Mucosa of rectum (tissue), 2 donors: ENCODE data around the gene GALP.

ENCODE experiments used
- H3K27ac ChIP-seq, 2 donors: one replicate each; pipeline ENCODE4 v1.7.0; 2013; ENCODE audit warnings: inconsistent platforms in 2 of 2, low read depth in 2 of 2, low read length in 2 of 2
- H3K27me3 ChIP-seq, 2 donors: one replicate each; pipeline ENCODE4 v1.7.0; 2013; ENCODE audit warnings: low read length in 2 of 2; ENCODE audit not compliant: control insufficient read depth in 2 of 2, insufficient read depth in 2 of 2
- H3K36me3 ChIP-seq, 2 donors: one replicate each; pipeline ENCODE4 v1.7.0; 2013; ENCODE audit warnings: low read length in 2 of 2; ENCODE audit not compliant: control insufficient read depth in 2 of 2, insufficient read depth in 2 of 2
- H3K4me1 ChIP-seq, 2 donors: one replicate each; pipeline ENCODE4 v1.7.0; 2013; ENCODE audit warnings: low read length in 2 of 2, mild to moderate bottlenecking in 1 of 2; ENCODE audit not compliant: control insufficient read depth in 2 of 2, insufficient read depth in 2 of 2
- H3K4me3 ChIP-seq, 2 donors: one replicate each; pipeline ENCODE4 v1.7.0; 2013; ENCODE audit warnings: low read length in 2 of 2
- H3K9ac ChIP-seq, 2 donors: one replicate each; pipeline ENCODE4 v1.7.0; 2013; ENCODE audit warnings: low read length in 2 of 2, low read depth in 1 of 2, mild to moderate bottlenecking in 1 of 2
- H3K9me3 ChIP-seq, 2 donors: one replicate each; pipeline ENCODE4 v1.7.0; 2013; ENCODE audit warnings: low read length in 2 of 2; ENCODE audit not compliant: control insufficient read depth in 2 of 2
- donor health status: healthy.
- donor health status: Normal muscosa, but diverticular disease.

GALP gene

GRCh38 chr19:56139847-56140582 is 35.8 kb upstream of the GALP start:
- Histone ChIP-seq H3K27me3 (no peaks in the 10 kb centered on the region), H3K27ac (peak overlapping the region; percentile 80 to 87), H3K4me3 (peak overlapping the region; percentile 77 to 80), H3K9ac (peak overlapping the region; percentile 75 to 81), H3K4me1 (peaks cover 29 to 33% of the 10 kb centered on the region in 2 donors), H3K36me3 (no peaks in the 10 kb centered on the region), H3K9me3 (no peaks in the 10 kb centered on the region)

GRCh38 chr19:56140583-56141416 is 35.0 kb upstream of the GALP start, which contains the start of gene ZNF444:
Gene ZNF444, plus strand, starts transcription at chr19:56141287. Its CDS starts 5,625 bp downstream, at chr19:56146912.
- Histone ChIP-seq H3K27me3 (no peaks in the 10 kb centered on the region), H3K4me3 (peak within 1 kb of the TSS; percentile 77 to 80), H3K9me3 (no peaks in the 10 kb centered on the region), H3K27ac (peak within 1 kb of the TSS; percentile 80 to 87), H3K36me3 (no peaks in the 10 kb centered on the region), H3K4me1 (peaks cover 29 to 31% of the 10 kb centered on the region in 2 donors), H3K9ac (peak within 1 kb of the TSS; percentile 75 to 81)

GRCh38 chr19:56141417-56141993 is 34.3 kb upstream of the GALP start:
- Histone ChIP-seq H3K9ac (peak overlapping the region; percentile 60 to 75), H3K27ac (peak overlapping the region; percentile 80 to 87), H3K4me1 (peaks cover 29 to 31% of the 10 kb centered on the region in 2 donors), H3K9me3 (no peaks in the 10 kb centered on the region), H3K27me3 (no peaks in the 10 kb centered on the region), H3K36me3 (no peaks in the 10 kb centered on the region), H3K4me3 (peak overlapping the region; percentile 77 to 80)

GRCh38 chr19:56142087-56142787 is 33.6 kb upstream of the GALP start:
- peaks cover 29 to 31% of the 10 kb centered on the region in 2 donors for H3K4me1 ChIP-seq

GRCh38 chr19:56142897-56143434 is 32.8 kb upstream of the GALP start:
- H3K36me3 ChIP-seq = peaks cover 0 to 3% of the 10 kb centered on the region in 2 donors
- H3K9ac ChIP-seq = peak overlapping the region in 1 of 2 donors; percentile 52
- H3K27me3 ChIP-seq = no peaks in the 10 kb centered on the region
- H3K27ac ChIP-seq = peak overlapping the region; percentile 80 to 87
- H3K9me3 ChIP-seq = no peaks in the 10 kb centered on the region
- peak overlapping the region in 1 of 2 donors; percentile 80 for H3K4me3 ChIP-seq
- H3K4me1 ChIP-seq = peaks cover 26 to 29% of the 10 kb centered on the region in 2 donors

More at GRCh38 chr19:56142087-56142787, 33.6 kb upstream of the GALP start:
- no peaks in the 10 kb centered on the region for H3K9me3 ChIP-seq
- H3K27me3 ChIP-seq = no peaks in the 10 kb centered on the region
- peak overlapping the region; percentile 60 to 67 for H3K9ac ChIP-seq
- peaks cover 0 to 2% of the 10 kb centered on the region in 2 donors for H3K36me3 ChIP-seq
- peak overlapping the region; percentile 77 to 80 for H3K4me3 ChIP-seq
- H3K27ac ChIP-seq = peak overlapping the region; percentile 80 to 87

GRCh38 chr19:56144376-56144775 is 31.4 kb upstream of the GALP start:
- no peaks in the 10 kb centered on the region for H3K9me3 ChIP-seq
- no peak overlapping the region for H3K9ac ChIP-seq
- H3K27me3 ChIP-seq = no peaks in the 10 kb centered on the region
- H3K4me1 ChIP-seq = peaks cover 24 to 25% of the 10 kb centered on the region in 2 donors
- peaks cover 3 to 10% of the 10 kb centered on the region in 2 donors for H3K36me3 ChIP-seq
- no peak overlapping the region for H3K27ac ChIP-seq
- no peak overlapping the region for H3K4me3 ChIP-seq

- Histone ChIP-seq H3K27me3 (no peaks in the 10 kb centered on the region), H3K9me3 (no peaks in the 10 kb centered on the region), H3K4me1 (peaks cover 23% of the 10 kb centered on the region in 2 donors), H3K27ac (no peak overlapping the region), H3K9ac (no peak overlapping the region), H3K36me3 (peaks cover 3 to 14% of the 10 kb centered on the region in 2 donors), H3K4me3 (no peak overlapping the region)
Measured at GRCh38 chr19:56144831-56145230, 31.0 kb upstream of the GALP start.

- H3K27me3 ChIP-seq = no peaks in the 10 kb centered on the region
- H3K36me3 ChIP-seq = peaks cover 3 to 18% of the 10 kb centered on the region in 2 donors
- no peak overlapping the region for H3K9ac ChIP-seq
- H3K9me3 ChIP-seq = no peaks in the 10 kb centered on the region
- no peak overlapping the region for H3K4me3 ChIP-seq
- H3K27ac ChIP-seq = no peak overlapping the region
- H3K4me1 ChIP-seq = peaks cover 16 to 18% of the 10 kb centered on the region in 2 donors
Measured at GRCh38 chr19:56145698-56146097, 30.1 kb upstream of the GALP start.

GRCh38 chr19:56146904-56147303 is 28.9 kb upstream of the GALP start:
- Histone ChIP-seq H3K27me3 (no peaks in the 10 kb centered on the region), H3K27ac (no peak overlapping the region), H3K4me3 (no peak overlapping the region), H3K9ac (no peak overlapping the region), H3K9me3 (no peaks in the 10 kb centered on the region), H3K4me1 (peaks cover 14 to 15% of the 10 kb centered on the region in 2 donors), H3K36me3 (peaks cover 3 to 18% of the 10 kb centered on the region in 2 donors)
